Measurements from ENCODE around the gene ZBED6. TPM values are rescaled to one million over a fixed set of nuclear protein-coding genes. Genes with fewer than 3 reads are reported as not detected.

Gene ZBED6
- total RNA-seq, 4 donors from 2014 or later = 15.2 to 27.3 (median 18.3) TPM

- 70 to 75% methylated on average over 4 of the region's 4 CpGs for WGBS, 2 donors
- intact Hi-C loops (cut with DNase I; ENCODE audit: low total_unique reads) = no loop called here
- TF ChIP-seq CTCF (IDR thresholded peaks at IDR 0.05) = no peak
- TF ChIP-seq POLR2A (IDR thresholded peaks at IDR 0.05) = no peak
- DNase-seq (ENCODE audit: low spot score in 2 of 2) = no peak
- H3K4me3 ChIP-seq (ENCODE audit: low read depth, poor library complexity, severe bottlenecking) = no peak overlapping the region
These were observed 18.8 kb upstream of the ZBED6 start for GRCh38 chr1:203776636-203777035.

- no peak overlapping the region for H3K4me3 ChIP-seq (ENCODE audit: low read depth, poor library complexity, severe bottlenecking)
- WGBS, 2 donors = 54 to 69% methylated on average over 3 of the region's 3 CpGs
- intact Hi-C loops (cut with DNase I; ENCODE audit: low total_unique reads) = no loop called here
- TF ChIP-seq POLR2A (IDR thresholded peaks at IDR 0.05) (no peak), CTCF (IDR thresholded peaks at IDR 0.05) (no peak)
- no peak for DNase-seq (ENCODE audit: low spot score in 2 of 2)
These were observed 17.8 kb upstream of the ZBED6 start for GRCh38 chr1:203777596-203777995.

- intact Hi-C loops (cut with DNase I; ENCODE audit: low total_unique reads) = no loop called here
- TF ChIP-seq CTCF (IDR thresholded peaks at IDR 0.05) (no peak), POLR2A (IDR thresholded peaks at IDR 0.05) (no peak)
- DNase-seq (ENCODE audit: low spot score in 2 of 2) = no peak
- 75 to 79% methylated on average over 3 of the region's 3 CpGs for WGBS, 2 donors
- no peak overlapping the region for H3K4me3 ChIP-seq (ENCODE audit: low read depth, poor library complexity, severe bottlenecking)
These were observed 17.3 kb upstream of the ZBED6 start for GRCh38 chr1:203778146-203778545.

- TF ChIP-seq POLR2A (IDR thresholded peaks at IDR 0.05) = no peak
- TF ChIP-seq CTCF (IDR thresholded peaks at IDR 0.05) = no peak
- 88 to 90% methylated on average over 4 of the region's 4 CpGs for WGBS, 2 donors
- H3K4me3 ChIP-seq (ENCODE audit: low read depth, poor library complexity, severe bottlenecking) = no peak overlapping the region
- DNase-seq (ENCODE audit: low spot score in 2 of 2) = no peak
- intact Hi-C loops (cut with DNase I; ENCODE audit: low total_unique reads) = no loop called here
These were observed 16.6 kb upstream of the ZBED6 start for GRCh38 chr1:203778789-203779188.

- WGBS, 2 donors = 90 to 93% methylated on average over 7 of the region's 7 CpGs
- DNase-seq (ENCODE audit: low spot score in 2 of 2) = no peak
- intact Hi-C loops (cut with DNase I; ENCODE audit: low total_unique reads) = no loop called here
- H3K4me3 ChIP-seq (ENCODE audit: low read depth, poor library complexity, severe bottlenecking) = no peak overlapping the region
- TF ChIP-seq CTCF (IDR thresholded peaks at IDR 0.05) (no peak), POLR2A (IDR thresholded peaks at IDR 0.05) (no peak)
These were observed 13.5 kb upstream of the ZBED6 start for GRCh38 chr1:203781962-203782361.

GRCh38 chr1:203789966-203790365 is 5.5 kb upstream of the ZBED6 start:
- 84 to 98% methylated on average over 3 of the region's 3 CpGs for WGBS, 2 donors
- DNase-seq (ENCODE audit: low spot score in 2 of 2) = no peak
- H3K4me3 ChIP-seq (ENCODE audit: low read depth, poor library complexity, severe bottlenecking) = no peak overlapping the region
- no peak for TF ChIP-seq CTCF (IDR thresholded peaks at IDR 0.05)
- TF ChIP-seq POLR2A (IDR thresholded peaks at IDR 0.05) = no peak
- intact Hi-C loops (cut with DNase I; ENCODE audit: low total_unique reads) = no loop called here
